OCI-LY1 (cell line): Measurements from ENCODE around the gene CBLB.

Experiments
- H2AFZ ChIP-seq: fragments of 200-600 bp; sonication (generic), shearing (Covaris generic); 2 replicates; pipeline ENCODE4 v1.6.0; 2014; ENCODE audit warnings: antibody characterized with exemption, mild to moderate bottlenecking, low read length
- H3F3A ChIP-seq: fragments of 200-600 bp; sonication (generic), shearing (Covaris generic); 2 replicates; pipeline ENCODE4 v1.6.0; 2014; ENCODE audit warnings: mild to moderate bottlenecking, antibody characterized with exemption, low read length, moderate library complexity; ENCODE audit not compliant: insufficient read depth
- H3K27ac ChIP-seq: fragments of 200-600 bp; sonication (generic); 2 replicates; pipeline ENCODE4 v1.5.1; 2014; ENCODE audit warnings: low read length, mixed run types, mild to moderate bottlenecking, low read depth; ENCODE audit not compliant: poor library complexity, severe bottlenecking
- H3K27me3 ChIP-seq: fragments of 200-600 bp; sonication (generic); 2 replicates; pipeline ENCODE4 v1.6.0; 2014; ENCODE audit warnings: antibody characterized with exemption, mild to moderate bottlenecking, low read length, moderate library complexity; ENCODE audit not compliant: insufficient read depth
- H3K36me3 ChIP-seq: fragments of 200-600 bp; sonication (generic); 2 replicates; pipeline ENCODE4 v1.6.1; 2014; ENCODE audit warnings: mild to moderate bottlenecking, antibody characterized with exemption, low read length, moderate library complexity, mixed read lengths; ENCODE audit not compliant: insufficient read depth
- H3K4me1 ChIP-seq: fragments of 200-600 bp; sonication (generic); 2 replicates; pipeline ENCODE4 v1.5.1; 2014; ENCODE audit warnings: mild to moderate bottlenecking, low read length, moderate library complexity; ENCODE audit not compliant: insufficient read depth, severe bottlenecking
- H3K4me2 ChIP-seq: fragments of 200-600 bp; sonication (generic), shearing (Covaris generic); 2 replicates; pipeline ENCODE4 v1.6.1; 2014; ENCODE audit warnings: low read length
- H3K4me3 ChIP-seq: fragments of 200-600 bp; sonication (generic); 2 replicates; pipeline ENCODE4 v1.5.1; 2014; ENCODE audit warnings: low read length, low read depth, mild to moderate bottlenecking, mixed read lengths; ENCODE audit not compliant: poor library complexity, severe bottlenecking
- H3K79me2 ChIP-seq: fragments of 200-600 bp; shearing (Covaris generic); 2 replicates; pipeline ENCODE4 v1.6.1; 2016; ENCODE audit warnings: mixed run types, low read length, mixed read lengths; ENCODE audit not compliant: insufficient read depth
- H3K9ac ChIP-seq: fragments of 200-600 bp; sonication (generic), shearing (Covaris generic); 2 replicates; pipeline ENCODE4 v1.6.1; 2014; ENCODE audit warnings: mild to moderate bottlenecking, low read length, mixed read lengths
- H3K9me2 ChIP-seq: fragments of 200-600 bp; sonication (generic), shearing (Covaris generic); 2 replicates; pipeline ENCODE4 v1.6.1; 2014; ENCODE audit warnings: low read depth, mild to moderate bottlenecking, low read length, mixed read lengths
- H3K9me3 ChIP-seq: fragments of 200-600 bp; shearing (Covaris generic); 2 replicates; pipeline ENCODE4 v1.6.1; 2014; ENCODE audit warnings: low read length, mixed read lengths
- H4K20me1 ChIP-seq: fragments of 200-600 bp; sonication (generic), shearing (Covaris generic); 2 replicates; pipeline ENCODE4 v1.6.0; 2016; ENCODE audit warnings: mild to moderate bottlenecking, low read length; ENCODE audit not compliant: insufficient read depth
- CTCF ChIP-seq: fragments of 200-600 bp; sonication (generic), shearing (Covaris generic); IDR thresholded peaks from 2 replicates; pipeline ENCODE4 v1.5.1; 2017; ENCODE audit warnings: mild to moderate bottlenecking, antibody characterized with exemption, low read length, moderate library complexity, mixed read lengths
- EZH2 ChIP-seq: fragments of 200-600 bp; sonication (generic), shearing (Covaris generic); IDR thresholded peaks from 2 replicates; pipeline ENCODE4 v1.8.0; 2017; ENCODE audit warnings: borderline replicate concordance, mixed run types, mild to moderate bottlenecking, antibody characterized with exemption, low read length, moderate library complexity, mixed read lengths

CBLB gene

GRCh38 chr3:105656651-105657504 is 211.9 kb downstream of the CBLB start:
- Histone ChIP-seq H3K9me2 (no peaks in the 10 kb centered on the region), H3F3A (no peaks in the 10 kb centered on the region), H3K4me2 (no peak overlapping the region), H3K4me1 (no peaks in the 10 kb centered on the region), H3K79me2 (no peaks in the 10 kb centered on the region), H3K27ac (no peak overlapping the region), H3K27me3 (no peaks in the 10 kb centered on the region), H3K4me3 (no peak overlapping the region), H3K36me3 (peaks cover 37% of the 10 kb centered on the region), H2AFZ (no peak overlapping the region), H3K9ac (no peak overlapping the region), H4K20me1 (no peaks in the 10 kb centered on the region), H3K9me3 (no peaks in the 10 kb centered on the region)
- TF ChIP-seq CTCF = no peak
- TF ChIP-seq EZH2 = no peak

- H3K27ac ChIP-seq = no peak overlapping the region
- no peak overlapping the region for H3K4me2 ChIP-seq
- H3K4me1 ChIP-seq = peaks cover 11% of the 10 kb centered on the region
- TF ChIP-seq CTCF (no peak), EZH2 (no peak)
- H3K9me3 ChIP-seq = no peaks in the 10 kb centered on the region
- no peak overlapping the region for H3K4me3 ChIP-seq
- no peak overlapping the region for H3K9ac ChIP-seq
- no peaks in the 10 kb centered on the region for H3K9me2 ChIP-seq
- H3K36me3 ChIP-seq = peaks cover 20% of the 10 kb centered on the region
- no peaks in the 10 kb centered on the region for H4K20me1 ChIP-seq
- no peaks in the 10 kb centered on the region for H3F3A ChIP-seq
- no peaks in the 10 kb centered on the region for H3K79me2 ChIP-seq
- H3K27me3 ChIP-seq = no peaks in the 10 kb centered on the region
- no peak overlapping the region for H2AFZ ChIP-seq
Observed at GRCh38 chr3:105653868-105654267, 214.9 kb downstream of the CBLB start.

GRCh38 chr3:105653166-105653565 is 215.6 kb downstream of the CBLB start:
- H3K4me1 ChIP-seq = peaks cover 11% of the 10 kb centered on the region
- H3K9me2 ChIP-seq = no peaks in the 10 kb centered on the region
- peaks cover 13% of the 10 kb centered on the region; the same call in 1 of the 2 replicates for H3K36me3 ChIP-seq
- no peak overlapping the region for H3K4me3 ChIP-seq
- H3K27me3 ChIP-seq = no peaks in the 10 kb centered on the region
- H3K27ac ChIP-seq = no peak overlapping the region
- no peaks in the 10 kb centered on the region for H3F3A ChIP-seq
- TF ChIP-seq CTCF (no peak), EZH2 (no peak)
- no peak overlapping the region for H2AFZ ChIP-seq
- no peaks in the 10 kb centered on the region for H4K20me1 ChIP-seq
- H3K9ac ChIP-seq = no peak overlapping the region
- H3K4me2 ChIP-seq = no peak overlapping the region
- no peaks in the 10 kb centered on the region for H3K9me3 ChIP-seq
- no peaks in the 10 kb centered on the region for H3K79me2 ChIP-seq
